GM18951 (cell line): ENCODE results near the gene GGT5.

Experiments used
- POLR2A ChIP-seq: IDR thresholded peaks from 4 replicates; pipeline ENCODE4 v1.6.1; 2011; ENCODE audit warnings: mild to moderate bottlenecking; ENCODE audit not compliant: insufficient read length, insufficient read depth; ENCODE audit errors: extremely low read depth
- in situ Hi-C: fragments of 300-500 bp; cut with MboI; formaldehyde crosslinking; loops from one replicate; pipeline ENCODE4 v1.12.0; 2022; ENCODE audit warnings: low sequenced_read_pairs, mixed read lengths, inconsistent platforms; ENCODE audit not compliant: unreplicated experiment

The GGT5 gene

GRCh38 chr22:24181996-24182899 is 62.6 kb downstream of the GGT5 start:
- in situ Hi-C loops: loop anchor here (25.0 kb wide), 1 partner anchor 195 kb away; the partner anchor contains the start of gene GSTT2
- no peak for TF ChIP-seq POLR2A

DNA sequence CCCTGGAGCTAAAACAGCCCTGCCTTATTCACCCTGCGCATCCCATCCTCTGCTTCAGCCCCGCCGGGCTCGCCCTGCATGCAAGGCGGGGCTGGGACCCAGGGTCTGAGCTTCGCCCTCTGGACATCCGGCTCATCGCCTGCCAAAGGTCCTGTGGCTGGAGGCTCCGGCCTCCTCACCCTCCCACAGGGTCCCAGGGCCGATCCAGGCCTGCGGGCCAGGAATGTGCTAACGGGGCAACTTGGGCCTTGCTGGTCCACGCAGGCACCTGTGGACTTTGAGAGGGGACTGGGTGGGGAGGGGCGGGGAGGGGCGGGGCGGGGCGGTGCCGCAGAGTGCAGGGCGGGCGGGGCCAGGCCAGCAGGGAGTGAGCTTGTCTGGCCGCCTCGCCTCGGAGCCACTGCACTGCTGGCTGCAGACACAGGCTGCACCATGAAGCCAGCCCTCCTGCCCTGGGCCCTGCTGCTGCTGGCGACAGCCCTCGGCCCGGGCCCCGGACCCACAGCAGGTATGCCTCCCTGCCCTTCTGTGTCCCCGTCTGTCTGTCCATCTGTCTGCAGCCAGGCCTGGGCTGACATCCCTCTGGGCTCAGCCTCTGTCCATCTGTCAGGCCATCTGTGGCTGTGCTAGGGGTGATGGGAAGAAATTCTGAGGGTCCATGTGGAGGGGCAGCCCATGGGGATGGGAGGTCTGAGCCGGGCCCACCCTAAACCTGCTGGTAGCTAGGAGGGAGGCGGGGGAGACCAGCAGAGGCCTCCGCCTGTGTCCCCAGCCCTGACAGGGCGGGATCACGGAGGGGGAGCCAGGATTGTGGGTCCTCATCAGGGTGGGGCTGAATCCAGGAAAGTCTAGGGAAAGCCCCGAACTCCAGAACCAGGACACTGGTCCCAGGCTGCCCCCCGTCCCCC is 63.5 kb downstream of the GGT5 start, which contains the start of gene SUSD2:
SUSD2 (plus strand) TSS at position 400 of the 908 bp plus-strand sequence; CDS start at position 433, 33 bp downstream.
- TF ChIP-seq POLR2A: no peak
- in situ Hi-C loops: loop anchor here (25.0 kb wide), 1 partner anchor 194 kb away; the partner anchor contains the start of gene GSTT2

DNA sequence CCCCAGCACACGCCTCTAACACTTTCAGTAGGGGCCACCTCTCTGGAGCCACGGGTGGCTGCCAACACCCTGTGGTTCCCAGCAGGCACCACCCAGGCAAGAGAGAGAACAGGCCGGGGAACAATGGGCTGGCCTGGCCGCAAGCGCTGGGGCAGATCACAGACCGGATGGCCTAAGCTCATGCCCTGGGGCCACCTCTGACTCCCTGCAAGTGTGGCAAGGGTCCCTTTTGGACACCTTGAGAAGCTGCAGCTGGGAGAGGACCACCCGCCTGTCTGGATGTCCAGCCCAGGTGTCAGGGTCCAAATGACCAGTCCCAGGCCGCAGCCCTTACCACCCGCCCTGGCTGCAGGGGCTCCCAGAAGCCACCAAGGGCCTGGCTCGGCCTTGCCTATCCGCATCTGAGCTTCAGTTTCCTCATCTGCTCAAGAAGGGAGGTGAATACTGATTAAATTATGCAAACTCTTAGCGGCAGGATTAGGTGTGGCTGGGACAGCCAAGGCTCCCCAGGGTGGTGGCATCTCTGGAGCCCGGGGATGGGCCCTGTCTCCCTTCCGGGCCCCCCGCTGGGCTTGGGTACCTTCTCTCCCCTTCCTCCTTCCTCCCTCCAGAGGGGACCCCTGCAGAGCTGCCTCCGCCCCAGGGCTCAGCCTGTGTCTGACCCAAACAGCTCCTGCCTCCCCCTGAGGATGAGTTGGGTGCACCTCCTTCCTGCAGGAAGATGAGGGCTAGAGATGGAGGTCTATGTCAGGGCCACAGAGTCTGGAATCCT is 64.4 kb downstream of the GGT5 start:
- no peak for TF ChIP-seq POLR2A
- in situ Hi-C loops: loop anchor here (25.0 kb wide), 1 partner anchor 193 kb away; the partner anchor contains the start of gene GSTT2

GRCh38 chr22:24179478-24180210 is 65.2 kb downstream of the GGT5 start:
- in situ Hi-C loops: loop anchor here (25.0 kb wide), 1 partner anchor 192 kb away; the partner anchor contains the start of gene GSTT2
- TF ChIP-seq POLR2A: no peak

DNA sequence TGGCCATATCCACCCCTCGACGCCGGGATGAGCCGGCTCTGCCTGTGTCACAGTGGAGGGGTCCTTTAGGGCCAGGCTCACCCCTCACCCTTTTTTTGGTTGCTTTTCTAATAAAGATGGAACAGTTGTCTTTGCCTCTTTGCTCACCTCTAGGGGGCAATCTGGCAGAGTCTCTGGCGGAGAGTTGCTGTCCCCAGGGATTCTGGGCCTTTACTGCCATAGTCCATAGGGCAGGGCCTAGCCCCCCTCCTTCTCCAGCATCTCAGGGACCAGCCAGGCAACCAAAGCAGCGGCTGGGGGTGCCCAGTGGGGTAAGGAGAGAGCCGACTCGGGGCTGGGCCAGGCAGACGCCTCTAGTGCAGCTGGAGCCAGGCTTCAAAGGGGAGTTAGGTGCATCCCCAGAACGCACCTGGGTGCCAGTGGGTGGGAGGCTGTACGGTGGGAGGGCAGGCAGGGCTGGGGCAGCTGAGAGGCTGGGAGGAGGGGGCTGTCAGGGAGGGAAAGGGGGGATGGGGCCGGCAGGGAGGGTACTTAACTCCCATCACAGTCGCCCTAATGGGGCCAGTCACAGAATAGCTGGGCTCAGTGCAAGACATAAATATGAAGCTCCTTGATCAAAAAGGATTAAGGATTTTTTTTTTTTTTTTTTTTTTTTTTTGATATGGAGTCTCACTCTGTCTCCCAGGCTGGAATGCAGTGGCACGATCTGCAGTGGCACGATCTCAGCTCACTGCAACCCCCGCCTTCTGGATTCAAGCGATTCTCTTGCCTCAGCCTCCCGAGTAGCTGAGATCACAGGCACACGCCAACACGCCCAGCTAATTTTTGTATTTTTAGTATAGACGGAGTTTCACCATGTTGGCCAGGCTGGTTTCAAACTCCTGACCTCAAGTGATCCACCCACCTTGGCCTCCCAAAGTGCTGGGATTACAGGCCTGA is 66.1 kb downstream of the GGT5 start:
- TF ChIP-seq POLR2A: no peak
- in situ Hi-C loops: loop anchor here (25.0 kb wide), 1 partner anchor 191 kb away; the partner anchor contains the start of gene GSTT2

GRCh38 chr22:24178021-24178431 is 66.9 kb downstream of the GGT5 start:
- in situ Hi-C loops: loop anchor here (25.0 kb wide), 1 partner anchor 191 kb away; the partner anchor contains the start of gene GSTT2

GRCh38 chr22:24177456-24177855 is 67.4 kb downstream of the GGT5 start:
- in situ Hi-C loops: loop anchor here (25.0 kb wide), 1 partner anchor 190 kb away; the partner anchor contains the start of gene GSTT2
- no peak for TF ChIP-seq POLR2A

More at GRCh38 chr22:24178021-24178431, 66.9 kb downstream of the GGT5 start:
- TF ChIP-seq POLR2A: no peak

DNA sequence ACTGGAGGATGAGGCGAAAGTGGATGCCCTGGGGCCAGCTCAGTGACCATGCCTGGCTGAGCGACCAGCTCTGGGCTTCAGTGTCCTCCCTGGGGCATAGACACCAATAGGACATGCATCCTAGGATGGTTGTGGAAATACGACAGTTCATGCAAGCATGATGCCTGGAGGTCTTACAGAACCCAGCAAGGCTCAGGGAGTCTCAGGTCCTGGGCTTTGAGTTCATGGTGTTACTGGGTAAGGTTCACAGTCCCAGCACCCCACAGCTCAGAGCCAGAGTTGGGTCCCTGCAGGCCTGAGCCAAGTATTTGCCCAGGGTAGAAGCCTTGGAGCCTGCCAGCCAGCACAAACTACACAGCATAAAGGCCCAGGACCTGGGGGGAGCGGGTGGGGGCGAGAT is 67.8 kb downstream of the GGT5 start:
- no peak for TF ChIP-seq POLR2A
- in situ Hi-C loops: loop anchor here (25.0 kb wide), 1 partner anchor 190 kb away; the partner anchor contains the start of gene GSTT2

DNA sequence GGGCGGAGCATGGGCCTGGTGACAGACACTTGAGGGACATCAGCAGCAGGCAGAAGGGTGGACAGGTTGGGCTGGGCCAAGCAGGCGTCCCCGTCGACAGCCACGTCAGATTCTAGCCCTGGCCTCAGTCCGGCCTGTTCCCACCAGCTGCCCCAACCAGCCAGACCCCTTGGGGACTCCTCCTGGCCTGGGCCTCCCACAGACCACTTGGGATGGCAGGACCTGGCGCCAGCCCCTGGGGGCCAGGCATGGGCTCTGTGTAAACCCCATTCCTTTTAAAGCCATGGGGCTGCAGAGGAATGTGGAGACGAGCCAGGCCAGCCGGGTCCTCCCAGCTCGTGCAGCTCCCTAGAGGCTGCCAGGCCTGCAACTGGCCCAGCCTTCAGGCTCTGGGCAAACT is 68.3 kb downstream of the GGT5 start:
- in situ Hi-C loops: loop anchor here (25.0 kb wide), 1 partner anchor 189 kb away; the partner anchor contains the start of gene GSTT2
- no peak for TF ChIP-seq POLR2A

DNA sequence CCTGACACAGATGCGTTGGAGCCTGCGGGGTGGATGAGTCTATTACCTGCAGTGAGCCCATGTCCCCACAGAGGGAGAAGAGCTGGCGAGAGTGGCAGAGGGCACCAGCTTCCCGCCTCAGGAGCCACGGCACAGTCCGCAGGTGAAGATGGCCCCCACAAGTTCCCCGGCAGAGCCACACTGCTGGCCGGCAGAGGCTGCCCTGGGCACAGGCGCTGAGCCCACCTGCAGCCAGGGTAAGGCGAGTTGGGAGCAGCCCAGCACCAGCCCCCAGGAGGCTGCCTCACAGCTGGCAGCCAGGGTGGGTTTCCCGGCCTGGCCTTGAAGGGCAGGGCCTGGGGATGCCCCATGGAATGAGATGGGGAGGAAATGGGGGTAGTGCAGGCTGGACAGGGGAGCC is 68.8 kb downstream of the GGT5 start:
- in situ Hi-C loops: loop anchor here (25.0 kb wide), 1 partner anchor 189 kb away; the partner anchor contains the start of gene GSTT2
- no peak for TF ChIP-seq POLR2A
